K562 (cell line): ENCODE data around the gene MYMK. TPM values are rescaled to one million over a fixed set of nuclear protein-coding genes. Genes with fewer than 3 reads are reported as not detected.
A peak's percentile ranks its signal among the peaks of the same experiment; 100 is the strongest.

Experiments
- ATAC-seq: fragments of 200-7000 bp; cut with Tn5 transposase; 3 replicates; pipeline ENCODE4 v1.9.1; 2020; ENCODE audit warnings: moderate library complexity
- BruUV-seq: library from RNA; stranded (reverse); fragments of 400-500 nt; replicated peaks from 2 replicates; lab custom pipeline; 2021; lab: Mats Ljungman, UMichigan
- CTCF ChIA-PET: fragments of 300-600 bp; formaldehyde crosslinking; extraction: SDS; loops from one replicate; lab custom pipeline; 2021; ENCODE audit warnings: low intra/inter-chr PET ratio; lab: Yijun Ruan, JAX
- POLR2A ChIA-PET: fragments of 300-600, 350-650 bp; sonication (Branson Sonifier 250); formaldehyde crosslinking; extraction: SDS; loops from one replicate; lab custom pipeline; 2021; ENCODE audit warnings: antibody characterized with exemption, inconsistent platforms; lab: Yijun Ruan, JAX
- DNase-seq, 4 experiments: peaks; one replicate each; pipeline versions ENCODE4 v3.0.0 to v3.0.0-alpha.2; 2011 to 2018; ENCODE audit warnings: low spot score in 3 of 4, mixed read lengths in 3 of 4; ENCODE audit errors: extremely low read depth in 1 of 4
- FAIRE-seq: peaks from 2 replicates; lab custom pipeline; 2011; peaks lifted over from hg19 to GRCh38; lab: Jason Lieb, UNC
- H2AFZ ChIP-seq: 2 replicates; pipeline ENCODE4 v1.6.0; 2011; ENCODE audit warnings: low read depth, low read length, control low read depth, inconsistent platforms
- H3K27ac ChIP-seq: fragments of 200-600 bp; 3 replicates; pipeline ENCODE4 v1.8.0; 2011; ENCODE audit warnings: low read depth, mild to moderate bottlenecking, control low read depth, inconsistent platforms, low read length, moderate library complexity, mixed read lengths; ENCODE audit errors: extremely low read depth
- H3K27me3 ChIP-seq, 2 experiments: fragments of 300-600 bp in 1 of 2; 2 replicates in 1 of 2; 3 replicates in 1 of 2; pipeline versions ENCODE4 v1.6.0 to v1.8.0; 2011; ENCODE audit warnings: inconsistent platforms in 2 of 2, low read length in 2 of 2, mild to moderate bottlenecking in 1 of 2, mixed read lengths in 1 of 2, moderate library complexity in 1 of 2; ENCODE audit not compliant: control insufficient read depth in 2 of 2, insufficient read depth in 2 of 2
- H3K36me3 ChIP-seq: fragments of 300-600 bp; 3 replicates; pipeline ENCODE4 v1.8.0; 2011; ENCODE audit warnings: mild to moderate bottlenecking, low read length, inconsistent platforms; ENCODE audit not compliant: control insufficient read depth, insufficient read depth
- H3K4me1 ChIP-seq, 2 experiments: fragments of 200-600 bp in 1 of 2; replicated peaks in 1 of 2; 2 replicates in 1 of 2; 3 replicates in 1 of 2; pipeline versions ENCODE4 v1.5.1 to v1.8.0; 2011; ENCODE audit warnings: inconsistent platforms in 2 of 2, low read length in 2 of 2, mild to moderate bottlenecking in 1 of 2, mixed read lengths in 1 of 2, moderate library complexity in 1 of 2; ENCODE audit not compliant: control insufficient read depth in 2 of 2, insufficient read depth in 2 of 2
- H3K4me2 ChIP-seq: 2 replicates; pipeline ENCODE4 v1.6.1; 2011; ENCODE audit warnings: low read length, control low read depth, inconsistent platforms, mixed read lengths; ENCODE audit not compliant: insufficient read depth
- H3K4me3 ChIP-seq: fragments of 200-600 bp; sonication (generic), shearing (Covaris generic); 2 replicates; pipeline ENCODE4 v1.5.1; 2016; ENCODE audit warnings: control low read depth, inconsistent platforms
- H3K79me2 ChIP-seq: fragments of 200-600 bp; 3 replicates; pipeline ENCODE4 v1.8.0; 2011; ENCODE audit warnings: low read length, inconsistent platforms; ENCODE audit not compliant: control insufficient read depth, insufficient read depth
- H3K9ac ChIP-seq, 2 experiments: 2 replicates each; pipeline versions ENCODE4 v1.6.0 to v1.6.1; 2011; ENCODE audit warnings: low read depth in 2 of 2, low read length in 2 of 2, control low read depth in 1 of 2, inconsistent platforms in 1 of 2, mild to moderate bottlenecking in 1 of 2, mixed read lengths in 1 of 2; ENCODE audit not compliant: insufficient read depth in 1 of 2
- H3K9me1 ChIP-seq: one replicate; pipeline ENCODE4 v1.6.0; 2011; ENCODE audit warnings: inconsistent platforms, mild to moderate bottlenecking, low read length, moderate library complexity; ENCODE audit not compliant: control insufficient read depth, insufficient read depth
- H3K9me3 ChIP-seq: replicated peaks from 2 replicates; pipeline ENCODE4 v1.5.1; 2011; ENCODE audit warnings: low read depth, low read length, inconsistent platforms; ENCODE audit not compliant: control insufficient read depth, insufficient read depth
- H4K20me1 ChIP-seq: replicated peaks from 2 replicates; pipeline ENCODE4 v1.6.1; 2011; ENCODE audit warnings: low read length, inconsistent platforms, mixed read lengths; ENCODE audit not compliant: control insufficient read depth, insufficient read depth
- CREB3 ChIP-seq: fragments of 450-650 bp; conservative IDR thresholded peaks from 2 replicates; pipeline ENCODE4 v1.6.1; 2016; ENCODE audit warnings: missing genetic modification characterization, low read depth, mild to moderate bottlenecking, missing compliant biosample characterization, moderate library complexity
- E2F6 ChIP-seq, 2 experiments: IDR thresholded peaks; 2 replicates each; pipeline ENCODE4 v1.6.1; 2011; ENCODE audit warnings: borderline replicate concordance in 1 of 2, control low read depth in 1 of 2, low read depth in 1 of 2, low read length in 1 of 2, mild to moderate bottlenecking in 1 of 2, mixed read lengths in 1 of 2, moderate library complexity in 1 of 2; ENCODE audit not compliant: insufficient read depth in 1 of 2, insufficient read length in 1 of 2, poor library complexity in 1 of 2, severe bottlenecking in 1 of 2; ENCODE audit errors: extremely low read depth in 1 of 2
- WGBS: fragments of 100-300 bp; shearing (Covaris generic); methylation state at CpG from one replicate; pipeline ENCODE4 v1.1.6; 2016; ENCODE audit warnings: low coverage, mixed read lengths; ENCODE audit not compliant: insufficient coverage; ENCODE audit errors: missing lambda C conversion rate; 5-methylcytosine and 5-hydroxymethylcytosine counted together
- in situ Hi-C: fragments of 300-500 bp; cut with MboI; formaldehyde crosslinking; loops from 4 replicates; pipeline ENCODE4 v1.15.0; 2018; ENCODE audit warnings: inconsistent platforms, mixed read lengths
- intact Hi-C: fragments of 100-400 bp; cut with micrococcal nuclease; formaldehyde crosslinking; loops from 2 replicates; pipeline ENCODE4 v1.14.2; 2022
- polyA plus RNA-seq, 8 experiments: library from polyadenylated mRNA; depleted of rRNA in 4 of 8; stranded (reverse) in 5 of 8; unstranded in 3 of 8; fragments of >200 nt; fragmentation: Nextera tagmentation in 2 of 8; fragmentation: Illumina TruSeq in 1 of 8; extraction: Ambion mirVana in 2 of 8; extraction: Trizol in 1 of 8; gene quantifications; 2 replicates each; pipeline versions ENCODE4 v1.2.1 to v1.2.3, GENCODE V29; 2011 to 2014; ENCODE audit warnings: inconsistent platforms in 1 of 8, missing spikeins in 1 of 8
- total RNA-seq, 7 experiments: library from RNA; depleted of rRNA in 6 of 7; stranded (reverse); fragments of >200 nt in 6 of 7; fragmentation: Illumina TruSeq in 2 of 7; extraction: Trizol in 2 of 7; gene quantifications; 2 replicates each; pipeline versions ENCODE4 v1.2.1 to v1.2.3, GENCODE V29; 2011 to 2021; ENCODE audit warnings: low replicate concordance in 1 of 7

MYMK gene
- total and polyA plus RNA-seq, 9 of the 15 experiments (the other 6 are each of a cell fraction or from before 2014, with no cell fraction given), result not detected

- CTCF ChIA-PET, result no interaction called here
- Histone ChIP-seq H3K4me3 (no peak overlapping the region), H3K79me2 (no peaks in the 10 kb centered on the region), H3K4me1 (peaks cover 0 to 14% of the 10 kb centered on the region in 2 experiments; a peak in 2 of 5 replicates), H3K4me2 (no peak overlapping the region), H3K9ac (no peak overlapping the region), H3K9me3 (no peaks in the 10 kb centered on the region), H4K20me1 (peaks cover 13% of the 10 kb centered on the region; the same call in 1 of the 2 replicates), H3K36me3 (no peaks in the 10 kb centered on the region), H3K27me3 (peaks cover 18 to 86% of the 10 kb centered on the region in 2 experiments; a peak in 4 of 5 replicates), H2AFZ (no peak overlapping the region), H3K9me1 (no peaks in the 10 kb centered on the region), H3K27ac (no peak overlapping the region)
- POLR2A ChIA-PET, result no interaction called here
- no peak for FAIRE-seq
- TF ChIP-seq CREB3, result no peak
- peak in 1 of 2 experiments; percentile 2 for TF ChIP-seq E2F6 (IDR thresholded peaks at IDR 0.05; ENCODE audit: borderline replicate concordance in 1 of 2, extremely low read depth in 1 of 2, insufficient read depth in 1 of 2, insufficient read length in 1 of 2, low read depth in 1 of 2, low read length in 1 of 2, poor library complexity in 1 of 2, severe bottlenecking in 1 of 2)
- intact Hi-C loops (no loop called here), in situ Hi-C loops (no loop called here)
- DNase-seq, result no peak
- WGBS, result 2% methylated on average over 16 of the region's 16 CpGs
- BruUV-seq, result no TSS peak
- no peak for ATAC-seq
These were observed 45.9 kb upstream of the MYMK start for GRCh38 chr9:133570691-133571080.
